Measurements from ENCODE around the gene FRA10AC1.

Gene FRA10AC1

GRCh38 chr10:93702210-93703001 lies at the start of gene FRA10AC1:
TSS of gene FRA10AC1 (minus strand) at chr10:93702592. CDS start at chr10:93700106, 2,486 bp downstream.
- DNase-seq: peak; percentile 92

GRCh38 chr10:93751832-93752231 lies 49.4 kb upstream of the FRA10AC1 start:
- peak; percentile 15 for DNase-seq

- no peak for DNase-seq
Observed at GRCh38 chr10:93751124-93751523, 48.7 kb upstream of the FRA10AC1 start.

GRCh38 chr10:93749218-93749799 lies 46.9 kb upstream of the FRA10AC1 start:
- DNase-seq: no peak

- DNase-seq: peak; percentile 17
Observed at GRCh38 chr10:93746844-93747284, 44.5 kb upstream of the FRA10AC1 start.

GRCh38 chr10:93745408-93746065 lies 43.1 kb upstream of the FRA10AC1 start:
- no peak for DNase-seq

- no peak for DNase-seq
Observed at GRCh38 chr10:93742633-93743349, 40.4 kb upstream of the FRA10AC1 start.

GRCh38 chr10:93741367-93741766 lies 39.0 kb upstream of the FRA10AC1 start:
- DNase-seq: no peak

GRCh38 chr10:93726024-93726423 lies 23.6 kb upstream of the FRA10AC1 start:
- no peak for DNase-seq

- DNase-seq: no peak
Observed at GRCh38 chr10:93723153-93723552, 20.8 kb upstream of the FRA10AC1 start.

GRCh38 chr10:93722550-93722949 lies 20.2 kb upstream of the FRA10AC1 start:
- DNase-seq: no peak

GRCh38 chr10:93719901-93720300 lies 17.5 kb upstream of the FRA10AC1 start:
- no peak for DNase-seq

- no peak for DNase-seq
Observed at GRCh38 chr10:93718937-93719725, 16.7 kb upstream of the FRA10AC1 start.

GRCh38 chr10:93716766-93717165 lies 14.4 kb upstream of the FRA10AC1 start:
- no peak for DNase-seq

GRCh38 chr10:93715345-93715744 lies 13.0 kb upstream of the FRA10AC1 start:
- no peak for DNase-seq

- no peak for DNase-seq
Observed at GRCh38 chr10:93712593-93712992, 10.2 kb upstream of the FRA10AC1 start.

- DNase-seq: no peak
Observed at GRCh38 chr10:93711891-93712290, 9.5 kb upstream of the FRA10AC1 start.

- no peak for DNase-seq
Observed at GRCh38 chr10:93710333-93710909, 8.0 kb upstream of the FRA10AC1 start.

- no peak for DNase-seq
Observed at GRCh38 chr10:93707623-93708022, 5.2 kb upstream of the FRA10AC1 start.

GRCh38 chr10:93704451-93704850 lies 2.1 kb upstream of the FRA10AC1 start:
- no peak for DNase-seq

GRCh38 chr10:93703841-93704240 lies 1.4 kb upstream of the FRA10AC1 start:
- no peak for DNase-seq

GRCh38 chr10:93703066-93703465 lies 674 bp upstream of the FRA10AC1 start:
- DNase-seq: no peak

Measured in activated CD4-positive, alpha-beta T cell treated with anti-CD3 and anti-CD28 coated beads for 48 hours (primary cell).